ENCODE measurements around the gene CROCC2.

Gene CROCC2

DNA sequence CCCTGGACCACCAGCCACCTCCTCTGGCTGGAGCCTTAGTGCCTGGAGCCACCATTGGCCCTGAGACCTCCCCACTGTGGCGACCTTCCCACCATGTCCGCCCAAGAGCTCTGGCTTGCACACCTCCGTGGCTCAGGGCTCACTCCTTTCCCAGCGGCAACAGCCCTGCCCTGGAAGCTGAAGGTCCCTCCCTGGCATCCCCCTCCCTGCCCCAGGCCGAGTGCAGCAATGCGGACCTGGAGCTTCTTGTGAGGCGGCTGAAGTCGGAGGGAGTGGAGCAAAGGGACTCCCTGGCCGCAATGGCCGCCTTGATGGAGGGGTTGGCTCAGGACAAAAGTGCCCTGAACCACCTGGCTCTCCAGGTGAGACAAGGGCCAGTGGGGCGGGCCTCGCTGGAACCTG, 28.6 kb downstream of the CROCC2 start:
- no peak overlapping the region for H2AFZ ChIP-seq (ENCODE audit: low read length)
- no peaks in the 10 kb centered on the region for H3K9me3 ChIP-seq (ENCODE audit: low read length)
- no peaks in the 10 kb centered on the region for H3K4me1 ChIP-seq (ENCODE audit: insufficient read depth, low read length, severe bottlenecking)
- H3F3A ChIP-seq (ENCODE audit: insufficient read depth, low read length) = no peaks in the 10 kb centered on the region
- H3K9me2 ChIP-seq (ENCODE audit: low read depth, low read length) = no peaks in the 10 kb centered on the region
- TF ChIP-seq, protein P1, sequence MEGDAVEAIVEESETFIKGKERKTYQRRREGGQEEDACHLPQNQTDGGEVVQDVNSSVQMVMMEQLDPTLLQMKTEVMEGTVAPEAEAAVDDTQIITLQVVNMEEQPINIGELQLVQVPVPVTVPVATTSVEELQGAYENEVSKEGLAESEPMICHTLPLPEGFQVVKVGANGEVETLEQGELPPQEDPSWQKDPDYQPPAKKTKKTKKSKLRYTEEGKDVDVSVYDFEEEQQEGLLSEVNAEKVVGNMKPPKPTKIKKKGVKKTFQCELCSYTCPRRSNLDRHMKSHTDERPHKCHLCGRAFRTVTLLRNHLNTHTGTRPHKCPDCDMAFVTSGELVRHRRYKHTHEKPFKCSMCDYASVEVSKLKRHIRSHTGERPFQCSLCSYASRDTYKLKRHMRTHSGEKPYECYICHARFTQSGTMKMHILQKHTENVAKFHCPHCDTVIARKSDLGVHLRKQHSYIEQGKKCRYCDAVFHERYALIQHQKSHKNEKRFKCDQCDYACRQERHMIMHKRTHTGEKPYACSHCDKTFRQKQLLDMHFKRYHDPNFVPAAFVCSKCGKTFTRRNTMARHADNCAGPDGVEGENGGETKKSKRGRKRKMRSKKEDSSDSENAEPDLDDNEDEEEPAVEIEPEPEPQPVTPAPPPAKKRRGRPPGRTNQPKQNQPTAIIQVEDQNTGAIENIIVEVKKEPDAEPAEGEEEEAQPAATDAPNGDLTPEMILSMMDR (IDR thresholded peaks at IDR 0.05; ENCODE audit: low read length) = no peak
- TF ChIP-seq EZH2 (IDR thresholded peaks at IDR 0.05; ENCODE audit: borderline replicate concordance, low read length) = no peak
- no peak overlapping the region for H3K27ac ChIP-seq (ENCODE audit: low read depth, low read length, poor library complexity, severe bottlenecking)
- no peak overlapping the region for H3K9ac ChIP-seq (ENCODE audit: low read length)
- H4K20me1 ChIP-seq (ENCODE audit: insufficient read depth, low read length) = no peaks in the 10 kb centered on the region
- no peaks in the 10 kb centered on the region for H3K36me3 ChIP-seq (ENCODE audit: insufficient read depth, low read length)
- H3K4me2 ChIP-seq (ENCODE audit: low read length) = no peak overlapping the region
- no peaks in the 10 kb centered on the region for H3K27me3 ChIP-seq (ENCODE audit: insufficient read depth, low read length)
- H3K79me2 ChIP-seq (ENCODE audit: insufficient read depth, low read length) = no peaks in the 10 kb centered on the region
- no peak overlapping the region for H3K4me3 ChIP-seq (ENCODE audit: low read depth, low read length, poor library complexity, severe bottlenecking)

DNA sequence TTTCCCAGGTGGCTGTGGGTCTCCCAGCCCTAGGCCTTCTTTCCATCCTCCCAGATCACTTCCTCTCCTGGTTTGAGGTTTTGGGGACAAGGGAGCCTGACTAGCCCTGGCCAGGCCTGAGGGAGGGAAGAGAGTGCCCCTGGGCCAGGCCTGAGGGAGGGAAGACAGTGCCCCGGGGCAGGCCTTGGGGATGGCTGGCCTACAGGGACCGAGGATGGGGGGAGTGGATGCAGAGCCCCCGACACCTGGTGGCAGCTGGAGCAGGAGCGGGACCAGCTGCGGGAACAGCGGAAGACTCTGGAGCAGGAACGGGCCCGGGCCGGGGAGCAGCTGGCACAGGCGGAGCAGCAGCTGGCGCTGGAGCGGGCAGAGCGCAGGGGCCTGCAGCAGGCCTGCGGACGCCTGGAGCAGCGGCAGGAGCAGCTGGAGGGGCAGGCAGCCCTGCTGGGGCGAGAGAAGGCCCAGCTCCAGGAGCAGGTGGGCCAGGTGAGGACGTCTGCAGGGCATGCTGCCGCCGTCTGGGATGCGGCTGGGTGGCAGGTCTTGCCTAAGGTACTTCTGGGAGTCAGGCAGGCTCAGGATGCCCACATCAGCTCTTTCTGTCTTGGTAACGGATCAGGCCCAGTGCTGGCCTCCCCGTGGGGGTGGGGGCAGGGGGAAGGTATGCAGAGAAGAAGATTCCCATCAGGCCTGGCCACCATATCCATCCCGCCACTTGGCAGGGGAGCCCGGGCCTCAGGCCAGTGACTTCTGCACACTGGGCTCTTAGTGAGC, 29.2 kb downstream of the CROCC2 start:
- Histone ChIP-seq H3K27me3 (ENCODE audit: insufficient read depth, low read length) (no peaks in the 10 kb centered on the region), H3K9me2 (ENCODE audit: low read depth, low read length) (no peaks in the 10 kb centered on the region), H3K36me3 (ENCODE audit: insufficient read depth, low read length) (no peaks in the 10 kb centered on the region), H3F3A (ENCODE audit: insufficient read depth, low read length) (no peaks in the 10 kb centered on the region), H3K79me2 (ENCODE audit: insufficient read depth, low read length) (no peaks in the 10 kb centered on the region), H4K20me1 (ENCODE audit: insufficient read depth, low read length) (no peaks in the 10 kb centered on the region), H3K4me2 (ENCODE audit: low read length) (no peak overlapping the region), H3K27ac (ENCODE audit: low read depth, low read length, poor library complexity, severe bottlenecking) (no peak overlapping the region), H3K4me1 (ENCODE audit: insufficient read depth, low read length, severe bottlenecking) (no peaks in the 10 kb centered on the region), H3K9me3 (ENCODE audit: low read length) (no peaks in the 10 kb centered on the region), H3K9ac (ENCODE audit: low read length) (no peak overlapping the region), H2AFZ (ENCODE audit: low read length) (no peak overlapping the region), H3K4me3 (ENCODE audit: low read depth, low read length, poor library complexity, severe bottlenecking) (no peak overlapping the region)
- TF ChIP-seq, protein P1 (IDR thresholded peaks at IDR 0.05; ENCODE audit: low read length) = no peak
- TF ChIP-seq EZH2 (IDR thresholded peaks at IDR 0.05; ENCODE audit: borderline replicate concordance, low read length) = no peak

DNA sequence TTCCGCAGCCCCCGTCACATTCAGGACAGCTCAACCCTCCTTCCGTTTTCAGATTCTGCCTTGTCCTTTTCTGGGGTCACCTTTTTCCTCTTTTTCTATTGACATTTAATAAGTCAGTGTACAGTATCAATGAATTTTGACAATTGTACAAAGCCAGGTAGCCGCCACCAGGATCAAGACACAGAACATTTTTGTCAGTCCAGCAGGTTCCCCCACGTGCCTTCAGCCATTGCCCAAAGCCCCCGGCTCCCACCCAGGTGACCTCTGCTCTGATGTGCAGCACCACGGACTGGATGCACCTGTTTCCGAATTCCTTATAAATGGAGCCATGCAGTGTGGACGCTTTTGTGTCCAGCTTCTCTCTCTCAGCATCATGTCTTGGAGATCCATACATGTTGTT, 30.0 kb downstream of the CROCC2 start:
- no peaks in the 10 kb centered on the region for H4K20me1 ChIP-seq (ENCODE audit: insufficient read depth, low read length)
- H3F3A ChIP-seq (ENCODE audit: insufficient read depth, low read length) = no peaks in the 10 kb centered on the region
- no peaks in the 10 kb centered on the region for H3K36me3 ChIP-seq (ENCODE audit: insufficient read depth, low read length)
- H2AFZ ChIP-seq (ENCODE audit: low read length) = no peak overlapping the region
- TF ChIP-seq, protein P1 (IDR thresholded peaks at IDR 0.05; ENCODE audit: low read length) = no peak
- no peak for TF ChIP-seq EZH2 (IDR thresholded peaks at IDR 0.05; ENCODE audit: borderline replicate concordance, low read length)
- H3K27ac ChIP-seq (ENCODE audit: low read depth, low read length, poor library complexity, severe bottlenecking) = no peak overlapping the region
- no peaks in the 10 kb centered on the region for H3K9me3 ChIP-seq (ENCODE audit: low read length)
- H3K9ac ChIP-seq (ENCODE audit: low read length) = no peak overlapping the region
- no peaks in the 10 kb centered on the region; the same call in 1 of the 2 replicates for H3K27me3 ChIP-seq (ENCODE audit: insufficient read depth, low read length)
- no peaks in the 10 kb centered on the region for H3K4me1 ChIP-seq (ENCODE audit: insufficient read depth, low read length, severe bottlenecking)
- no peaks in the 10 kb centered on the region for H3K9me2 ChIP-seq (ENCODE audit: low read depth, low read length)
- no peak overlapping the region for H3K4me2 ChIP-seq (ENCODE audit: low read length)
- H3K4me3 ChIP-seq (ENCODE audit: low read depth, low read length, poor library complexity, severe bottlenecking) = no peak overlapping the region
- no peaks in the 10 kb centered on the region for H3K79me2 ChIP-seq (ENCODE audit: insufficient read depth, low read length)
